HK-2 (cell line): ENCODE data around the gene FRMD4A.

Experiments
- DNase-seq: peaks from one replicate; pipeline ENCODE4 v3.0.0-alpha.2; 2018; ENCODE audit not compliant: unreplicated experiment

FRMD4A gene

GRCh38 chr10:13654118-13654830 lies 676.5 kb downstream of the FRMD4A start:
- no peak for DNase-seq

GRCh38 chr10:13652860-13653259 lies 677.9 kb downstream of the FRMD4A start:
- DNase-seq = no peak

GRCh38 chr10:13651969-13652720 lies 678.6 kb downstream of the FRMD4A start:
- no peak for DNase-seq

GRCh38 chr10:13650961-13651360 lies 679.8 kb downstream of the FRMD4A start:
- DNase-seq = no peak

DNA sequence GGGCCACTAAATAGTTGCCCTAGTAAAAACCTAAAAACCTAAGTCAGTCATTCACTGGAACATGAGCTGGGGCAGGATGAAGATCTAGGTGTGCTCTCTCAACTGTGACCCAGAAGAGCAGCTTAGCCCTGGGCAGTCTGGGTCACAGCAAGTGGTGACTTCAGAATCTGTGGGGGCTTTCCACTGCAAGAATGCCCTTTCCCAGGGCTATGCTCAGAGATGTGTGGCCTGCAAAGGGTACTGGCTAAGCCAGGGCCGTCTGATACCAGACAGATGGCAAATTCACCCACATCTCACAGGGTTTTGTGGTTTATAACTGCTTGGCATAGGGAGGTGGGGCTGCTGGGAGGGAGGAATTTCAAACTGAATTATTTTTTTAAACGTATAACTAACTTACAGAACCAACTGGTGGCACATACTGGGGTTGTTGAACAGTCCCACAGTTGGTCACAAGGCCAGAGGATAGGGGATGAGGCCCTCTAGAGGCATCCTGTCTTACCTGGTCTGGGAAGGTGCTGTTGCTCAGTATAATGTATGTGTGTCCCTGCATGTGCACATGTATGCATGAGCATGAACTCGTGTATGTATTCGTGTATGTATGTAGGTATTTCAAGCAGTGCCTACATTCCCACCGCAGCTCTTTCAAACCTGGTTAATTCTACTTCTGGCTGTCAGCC lies 680.7 kb downstream of the FRMD4A start:
- no peak for DNase-seq

DNA sequence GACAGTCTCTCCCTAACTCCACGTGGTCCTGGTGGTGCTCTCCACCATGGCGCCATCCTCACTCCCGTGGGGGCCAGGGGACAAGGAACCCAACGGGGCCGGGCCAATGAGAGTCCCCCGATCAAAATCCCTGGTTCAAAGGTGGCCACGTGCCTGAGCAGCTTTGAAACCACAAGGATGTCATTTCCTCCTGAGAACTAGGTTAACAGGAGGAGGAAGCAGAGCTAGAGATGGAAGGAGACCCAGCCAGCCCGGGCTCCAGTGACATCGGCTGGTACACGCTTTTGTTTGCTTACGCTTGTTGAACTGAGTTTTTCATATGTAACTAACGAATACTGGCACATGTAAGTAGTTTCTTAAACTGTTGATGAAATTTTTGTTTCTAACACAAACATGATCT lies 682.3 kb downstream of the FRMD4A start:
- no peak for DNase-seq

GRCh38 chr10:13644866-13645265 lies 685.9 kb downstream of the FRMD4A start:
- DNase-seq = no peak

DNA sequence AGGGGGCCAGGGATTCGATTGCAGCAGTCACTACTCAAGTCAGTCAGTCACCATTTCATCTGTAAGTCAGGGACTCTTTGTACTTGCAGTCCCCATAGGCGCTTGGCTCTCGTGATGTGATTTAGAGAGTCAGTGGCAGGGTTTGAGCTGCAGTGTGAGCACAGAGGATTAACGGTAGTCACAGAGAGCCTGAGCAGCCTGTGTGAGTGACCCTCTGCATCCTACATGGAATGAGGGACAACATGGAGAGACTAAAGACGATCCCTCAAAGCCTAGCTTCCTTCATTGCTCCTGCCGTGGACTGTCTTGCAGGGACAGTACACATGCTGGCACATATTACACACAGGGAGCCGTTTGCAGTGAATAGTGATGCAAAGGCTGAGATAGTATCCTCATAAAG lies 687.7 kb downstream of the FRMD4A start:
- no peak for DNase-seq

DNA sequence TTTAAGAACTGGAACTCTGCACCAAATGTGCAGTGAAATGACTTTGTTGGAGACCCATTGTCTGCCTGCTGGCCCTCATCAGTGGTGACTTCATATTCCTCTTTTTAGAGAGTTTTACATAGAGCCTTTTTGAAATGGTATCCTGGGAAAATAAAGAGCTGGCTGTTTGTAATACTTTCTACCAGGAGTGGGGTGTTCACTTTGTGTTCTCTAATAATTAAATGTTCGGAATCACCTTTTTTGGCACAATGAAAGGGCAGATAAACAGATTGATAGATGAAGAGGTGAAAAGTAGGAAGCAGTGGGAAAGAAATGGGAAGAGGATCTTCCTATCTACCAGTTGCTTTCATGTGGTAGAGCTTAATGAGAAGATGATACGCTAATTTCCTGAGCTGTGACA lies 688.4 kb downstream of the FRMD4A start:
- no peak for DNase-seq

- DNase-seq = no peak
These were observed 692.8 kb downstream of the FRMD4A start for GRCh38 chr10:13637894-13638293.

GRCh38 chr10:13637303-13637856 lies 693.3 kb downstream of the FRMD4A start:
- no peak for DNase-seq

- no peak for DNase-seq
These were observed 693.9 kb downstream of the FRMD4A start for GRCh38 chr10:13636776-13637175.

GRCh38 chr10:13634207-13634606 lies 696.5 kb downstream of the FRMD4A start:
- no peak for DNase-seq

- DNase-seq = no peak
These were observed 697.0 kb downstream of the FRMD4A start for GRCh38 chr10:13633689-13634088.

GRCh38 chr10:13632884-13633440 lies 697.8 kb downstream of the FRMD4A start:
- no peak for DNase-seq

DNA sequence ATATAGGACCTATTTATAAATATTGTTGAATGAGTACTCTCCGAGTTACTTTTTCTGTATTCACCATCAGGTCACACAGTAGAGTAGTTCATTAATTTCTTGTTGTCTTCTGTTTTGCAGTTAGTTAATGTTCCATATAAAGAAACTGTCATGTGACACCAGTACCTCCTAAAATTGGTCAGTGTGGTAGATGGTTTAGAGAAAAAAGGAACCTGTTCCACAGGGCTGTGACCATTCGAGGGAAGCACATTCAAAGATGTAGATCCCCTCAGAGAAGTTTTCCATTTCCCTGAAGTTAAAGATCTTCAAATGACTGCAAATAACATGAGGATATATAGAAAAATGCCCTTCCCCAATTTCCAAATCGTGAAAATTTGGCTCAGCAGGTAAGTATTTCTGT lies 698.3 kb downstream of the FRMD4A start:
- no peak for DNase-seq

GRCh38 chr10:13631594-13631993 lies 699.1 kb downstream of the FRMD4A start:
- DNase-seq = no peak

GRCh38 chr10:13630231-13630630 lies 700.5 kb downstream of the FRMD4A start:
- DNase-seq = no peak

DNA sequence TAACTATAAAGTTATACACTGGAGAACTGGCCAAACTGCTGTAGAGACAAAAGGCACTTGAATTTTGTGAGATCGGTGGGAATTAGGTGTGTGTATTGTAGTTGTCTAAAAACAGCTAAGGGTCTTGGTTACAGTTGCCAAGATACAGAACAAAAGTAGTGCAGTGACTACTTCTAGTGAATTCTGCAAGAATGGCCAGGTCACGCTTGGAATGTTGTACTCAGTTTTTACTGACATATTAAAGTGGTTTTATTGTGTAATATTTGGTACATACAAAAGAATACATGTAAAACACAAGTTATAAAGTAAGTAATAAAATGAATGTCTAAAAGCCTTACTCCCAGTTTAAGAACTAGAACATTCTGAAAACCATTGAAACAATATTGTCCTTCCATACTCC lies 701.6 kb downstream of the FRMD4A start:
- no peak for DNase-seq

DNA sequence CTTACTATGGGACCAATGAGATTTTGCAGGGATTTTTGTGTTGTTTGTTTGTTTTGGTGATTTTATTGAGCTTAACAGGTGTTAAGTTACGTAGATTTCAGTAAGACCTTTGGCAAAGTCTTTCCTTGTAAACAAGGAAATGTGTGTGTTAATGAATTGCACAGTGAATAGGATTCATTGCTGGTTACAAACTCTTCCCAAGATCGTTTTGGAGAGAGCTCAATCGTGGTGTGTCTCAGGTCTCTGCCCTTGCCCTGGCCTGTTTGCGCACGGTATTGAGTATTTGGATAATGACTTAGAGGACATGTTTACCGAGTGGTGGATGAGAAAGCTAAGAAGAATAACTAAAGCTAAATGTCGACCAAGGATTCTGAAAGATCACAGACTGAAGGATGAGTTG lies 702.1 kb downstream of the FRMD4A start:
- DNase-seq = no peak

DNA sequence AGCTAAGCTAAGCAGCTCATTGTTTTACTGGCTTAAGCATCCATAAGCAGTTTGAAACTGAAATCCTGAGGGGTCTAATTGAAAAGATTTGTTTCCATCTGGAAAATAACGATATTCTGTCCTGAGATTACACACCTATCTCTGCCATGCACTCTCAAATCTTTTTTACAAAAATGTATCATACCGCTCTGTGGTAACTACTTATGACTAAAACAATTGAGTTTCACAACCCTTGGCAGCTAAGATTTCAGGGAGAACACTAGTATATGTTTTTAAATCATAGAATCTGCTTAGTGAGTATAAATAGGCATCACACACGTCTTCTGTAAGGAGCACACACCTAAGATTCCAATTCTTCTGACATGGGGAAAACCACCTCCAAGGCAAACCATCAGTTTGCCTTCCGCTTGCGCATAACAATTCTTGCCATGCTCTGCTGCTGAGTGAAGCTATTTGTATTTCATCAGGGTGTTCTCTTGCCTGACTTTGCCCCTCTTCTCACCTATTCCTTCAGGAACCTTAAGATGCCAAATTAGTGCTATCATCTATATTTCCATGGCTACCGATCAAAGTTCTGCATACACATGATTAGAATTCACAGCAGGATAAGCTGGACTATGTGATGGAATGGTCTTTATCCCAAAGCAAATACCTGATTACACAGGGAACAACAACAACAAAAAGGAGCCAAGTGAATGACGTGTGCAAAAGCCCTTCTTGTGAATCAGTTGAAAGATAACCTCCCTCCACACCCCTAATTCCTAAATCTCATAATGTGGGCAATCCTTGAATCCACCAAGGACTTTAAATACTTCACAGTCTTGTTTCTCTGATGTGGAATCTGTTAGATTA lies 703.0 kb downstream of the FRMD4A start:
- DNase-seq = no peak
